Ovary (tissue), 9 donors: ENCODE measurements around the gene SRRM1. TPM values are rescaled to one million over a fixed set of nuclear protein-coding genes. Genes with fewer than 3 reads are reported as not detected.

Source experiments
- DNase-seq, 5 donors: peaks; one replicate each; pipeline ENCODE4 v3.0.0-alpha.2; 2019 to 2020
- H3K27ac ChIP-seq, 2 donors: fragments of 200-600 bp; one replicate each; pipeline versions ENCODE4 v1.5.1 to v1.8.0; 2019 to 2022
- H3K27me3 ChIP-seq: fragments of 200-600 bp; one replicate; pipeline ENCODE4 v1.8.0; 2022
- H3K36me3 ChIP-seq: fragments of 200-600 bp; sonication (generic); one replicate; pipeline ENCODE4 v1.5.1; 2019
- H3K4me1 ChIP-seq: one replicate; pipeline ENCODE4 v1.8.1; 2013; ENCODE audit warnings: mild to moderate bottlenecking, moderate library complexity; ENCODE audit not compliant: insufficient read depth
- H3K4me3 ChIP-seq: fragments of 200-600 bp; sonication (generic); one replicate; pipeline ENCODE4 v1.5.1; 2017
- H3K9me3 ChIP-seq, 2 donors: fragments of 200-600 bp in 1 of 2; sonication (generic) in 1 of 2; one replicate each; pipeline versions ENCODE4 v1.5.1 to v1.8.1; 2013 to 2019; ENCODE audit warnings: mild to moderate bottlenecking in 1 of 2, moderate library complexity in 1 of 2
- EP300 ChIP-seq: sonication (generic); formaldehyde crosslinking; IDR thresholded peaks from one replicate; pipeline ENCODE4 v1.6.1; 2017; ENCODE audit warnings: antibody characterized with exemption
- POLR2A ChIP-seq: fragments of 450-650 bp; IDR thresholded peaks from one replicate; pipeline ENCODE4 v1.6.1; 2017; ENCODE audit warnings: antibody characterized with exemption, mild to moderate bottlenecking, moderate library complexity
- WGBS, 3 donors: extraction: QIAGEN DNeasy Blood & Tissue Kit in 1 of 3; methylation state at CpG; one replicate each; pipeline versions ENCODE4 v1.1.5 to v1.1.7; 2013 to 2017; 5-methylcytosine and 5-hydroxymethylcytosine counted together
- intact Hi-C, 4 donors: fragments of 100-400 bp; cut with DNase I; formaldehyde crosslinking; loops; one replicate each; pipeline versions ENCODE4 v1.11.0 to v1.15.1; 2022 to 2023
- polyA plus RNA-seq, 2 donors: library from polyadenylated mRNA; stranded (reverse); fragments of 200-250 nt in 1 of 2; fragments of 350-450 nt in 1 of 2; fragmentation: Illumina TruSeq in 1 of 2; extraction: RNeasy Lipid Tissue Mini Kit (QIAGEN cat#74804) in 1 of 2; gene quantifications; one replicate each; pipeline ENCODE4 v1.2.3, GENCODE V29; 2013 to 2014
- total RNA-seq, 7 donors: library from RNA; depleted of rRNA in 2 of 7; stranded (reverse); fragments of >200 nt in 2 of 7; fragmentation: NEBNext Ultra II Directional in 3 of 7; extraction: Animal tissue kit (Norgen Biotek cat#: 25700) in 3 of 7; gene quantifications; one replicate each; pipeline versions ENCODE4 v1.1.0 to v1.2.4, GENCODE V29; 2016 to 2023
- TF ChIP-seq, protein P1 (sequence below), 3 donors: fragments of 450-650 bp in 2 of 3; fragments of 200-600 bp in 1 of 3; IDR thresholded peaks; one replicate each; pipeline versions ENCODE4 v1.5.1 to v1.8.0; 2016 to 2022; ENCODE audit warnings: antibody characterized with exemption in 3 of 3, mild to moderate bottlenecking in 1 of 3
- donor health status: DM: no; HTN: no; CAD: no; lungs with moderate emphysema.
- donor health status: DM: no; HTN: no; CAD: no.
- donor health status: Bipolar disorder and iron deficiency.
- donor health status: DM: yes; HTN: yes; CAD: no.
- donor health status: DM: no; HTN: no; CAD: no.
- donor health status: DM: yes; HTN: yes; CAD: no.

The SRRM1 gene
- total and polyA plus RNA-seq, 9 donors = 74.9 to 154 (median 123) TPM

DNA sequence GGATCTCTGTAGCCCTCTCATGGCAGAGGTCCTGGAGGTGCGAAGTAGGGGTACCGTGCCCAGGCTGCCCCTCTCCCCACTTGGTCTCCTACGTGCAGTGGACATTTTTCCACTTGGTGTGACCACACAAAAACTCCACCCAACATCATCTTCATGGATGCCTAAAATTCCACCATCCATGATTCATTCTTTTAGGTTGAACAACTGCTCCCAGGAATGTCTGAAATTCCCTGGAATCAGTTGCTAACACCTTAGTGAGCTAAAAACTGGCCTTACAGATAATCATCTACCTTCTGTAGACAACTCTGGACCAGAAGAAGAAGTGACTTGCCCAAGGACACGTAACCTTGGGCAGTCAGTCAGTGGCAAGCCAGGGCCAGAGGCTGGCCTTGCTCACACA lies 70.1 kb downstream of the SRRM1 start:
- no peak overlapping the region for H3K27ac ChIP-seq
- intact Hi-C loops = no loop called here
- WGBS, 3 donors = 86 to 89% (median 88%) methylated on average over 4 of the region's 4 CpGs

DNA sequence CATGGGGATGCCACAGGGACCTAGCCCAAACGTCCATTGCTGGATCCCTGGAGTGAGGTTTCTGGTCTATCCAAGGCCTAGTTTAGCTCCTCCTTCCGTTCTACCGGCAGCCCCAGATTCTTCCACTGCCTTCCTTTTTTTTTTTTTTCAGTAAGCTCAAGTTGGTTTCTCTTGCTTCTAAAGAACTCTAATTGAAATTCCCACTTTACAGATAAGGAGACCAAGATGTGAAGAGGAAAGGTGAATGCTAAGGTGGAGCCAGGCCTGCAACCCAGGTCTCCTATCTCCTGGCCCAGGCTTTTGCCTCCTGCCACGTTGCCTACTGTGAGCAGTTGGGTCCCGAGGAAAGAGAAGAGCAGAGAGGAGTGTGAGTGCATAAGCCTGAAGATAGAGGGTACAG lies 70.6 kb downstream of the SRRM1 start:
- no peak overlapping the region for H3K4me3 ChIP-seq
- no peak overlapping the region for H3K27ac ChIP-seq
- H3K9me3 ChIP-seq = no peaks in the 10 kb centered on the region
- TF ChIP-seq POLR2A (no peak), EP300 (no peak)
- TF ChIP-seq, protein P1, sequence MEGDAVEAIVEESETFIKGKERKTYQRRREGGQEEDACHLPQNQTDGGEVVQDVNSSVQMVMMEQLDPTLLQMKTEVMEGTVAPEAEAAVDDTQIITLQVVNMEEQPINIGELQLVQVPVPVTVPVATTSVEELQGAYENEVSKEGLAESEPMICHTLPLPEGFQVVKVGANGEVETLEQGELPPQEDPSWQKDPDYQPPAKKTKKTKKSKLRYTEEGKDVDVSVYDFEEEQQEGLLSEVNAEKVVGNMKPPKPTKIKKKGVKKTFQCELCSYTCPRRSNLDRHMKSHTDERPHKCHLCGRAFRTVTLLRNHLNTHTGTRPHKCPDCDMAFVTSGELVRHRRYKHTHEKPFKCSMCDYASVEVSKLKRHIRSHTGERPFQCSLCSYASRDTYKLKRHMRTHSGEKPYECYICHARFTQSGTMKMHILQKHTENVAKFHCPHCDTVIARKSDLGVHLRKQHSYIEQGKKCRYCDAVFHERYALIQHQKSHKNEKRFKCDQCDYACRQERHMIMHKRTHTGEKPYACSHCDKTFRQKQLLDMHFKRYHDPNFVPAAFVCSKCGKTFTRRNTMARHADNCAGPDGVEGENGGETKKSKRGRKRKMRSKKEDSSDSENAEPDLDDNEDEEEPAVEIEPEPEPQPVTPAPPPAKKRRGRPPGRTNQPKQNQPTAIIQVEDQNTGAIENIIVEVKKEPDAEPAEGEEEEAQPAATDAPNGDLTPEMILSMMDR (IDR thresholded peaks at IDR 0.05) = no peak
- intact Hi-C loops = no loop called here
- H3K27me3 ChIP-seq = no peaks in the 10 kb centered on the region
- no peaks in the 10 kb centered on the region for H3K4me1 ChIP-seq
- 72 to 91% (median 78%) methylated on average over 5 of the region's 5 CpGs for WGBS, 3 donors
- no peak for DNase-seq
- H3K36me3 ChIP-seq = no peaks in the 10 kb centered on the region

More for the DNA sequence above, 70.1 kb downstream of the SRRM1 start:
- Histone ChIP-seq H3K9me3 (no peaks in the 10 kb centered on the region), H3K36me3 (no peaks in the 10 kb centered on the region), H3K4me3 (no peak overlapping the region), H3K4me1 (no peaks in the 10 kb centered on the region), H3K27me3 (no peaks in the 10 kb centered on the region)
- DNase-seq = no peak
- TF ChIP-seq EP300 (no peak), POLR2A (no peak)
- TF ChIP-seq, protein P1 (IDR thresholded peaks at IDR 0.05) = no peak

DNA sequence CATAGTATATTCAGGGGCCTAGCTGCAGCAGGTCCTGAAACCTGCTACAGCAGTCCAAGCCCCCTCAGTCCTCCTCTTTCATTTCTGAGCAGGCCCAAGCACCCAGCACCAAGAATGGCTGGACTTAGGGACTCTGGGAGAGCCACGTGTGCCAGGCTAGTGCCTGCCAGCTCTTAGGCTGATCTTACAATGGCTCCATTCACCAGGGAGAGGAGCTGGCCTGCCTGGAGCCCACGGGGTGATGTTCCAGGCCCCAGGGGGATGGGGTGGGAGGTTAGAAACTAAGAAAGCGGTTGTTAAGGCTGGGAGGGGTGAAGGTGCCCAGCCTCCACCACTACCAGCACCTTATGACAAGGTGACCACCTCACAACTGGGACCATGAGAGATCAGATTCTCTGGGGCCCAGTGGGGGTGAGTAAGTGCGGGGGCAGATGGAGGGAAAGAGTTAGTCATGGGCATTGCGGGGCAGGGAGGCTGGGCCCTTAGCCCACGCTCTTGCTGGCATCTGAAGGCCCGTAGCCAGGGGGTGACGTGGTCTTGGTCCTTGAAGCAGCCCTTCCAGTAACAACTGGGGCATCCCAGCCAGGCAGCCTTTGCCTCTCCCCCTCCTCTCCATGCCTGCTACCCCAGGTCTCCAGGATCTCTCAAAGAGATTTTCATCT lies 71.9 kb downstream of the SRRM1 start:
- Histone ChIP-seq H3K27me3 (no peaks in the 10 kb centered on the region), H3K9me3 (no peaks in the 10 kb centered on the region), H3K4me1 (no peaks in the 10 kb centered on the region), H3K27ac (no peak overlapping the region), H3K36me3 (no peaks in the 10 kb centered on the region), H3K4me3 (no peak overlapping the region)
- 90 to 93% (median 92%) methylated on average over 8 of the region's 8 CpGs for WGBS, 3 donors
- no peak for DNase-seq
- intact Hi-C loops = no loop called here
- TF ChIP-seq, protein P1 (IDR thresholded peaks at IDR 0.05) = no peak
- TF ChIP-seq POLR2A (no peak), EP300 (no peak)

DNA sequence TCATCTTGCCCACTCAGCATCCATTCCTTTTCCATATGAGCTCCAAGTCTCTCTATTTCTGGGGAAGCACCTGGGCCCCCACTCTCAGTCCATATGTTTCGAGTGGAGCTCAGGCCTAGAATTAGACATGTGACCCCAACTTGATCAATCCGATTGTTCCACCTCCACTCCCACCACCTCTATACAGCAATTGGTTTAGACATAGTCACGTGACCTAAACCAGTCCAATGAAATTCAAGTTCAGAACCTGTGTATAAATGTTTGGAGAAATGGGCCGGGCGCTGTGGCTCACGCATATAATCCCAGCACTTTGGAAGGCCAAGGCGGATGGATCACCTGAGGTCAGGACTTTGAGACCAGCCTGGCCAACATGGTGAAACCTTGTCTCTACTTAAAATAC lies 72.6 kb downstream of the SRRM1 start:
- no peak overlapping the region for H3K27ac ChIP-seq
- no peaks in the 10 kb centered on the region for H3K36me3 ChIP-seq
- H3K27me3 ChIP-seq = no peaks in the 10 kb centered on the region
- intact Hi-C loops = no loop called here
- 96 to 99% (median 96%) methylated on average over 7 of the region's 7 CpGs for WGBS, 3 donors
- no peaks in the 10 kb centered on the region for H3K4me1 ChIP-seq
- DNase-seq = no peak
- no peak overlapping the region for H3K4me3 ChIP-seq
- TF ChIP-seq POLR2A (no peak), EP300 (no peak)
- TF ChIP-seq, protein P1 (IDR thresholded peaks at IDR 0.05) = no peak
- no peaks in the 10 kb centered on the region for H3K9me3 ChIP-seq
